IMR-90 (cell line): Measurements from ENCODE around the gene CLCN4. TPM values are rescaled to one million over a fixed set of nuclear protein-coding genes. Genes with fewer than 3 reads are reported as not detected.

Experiments
- ATAC-seq: fragments of 200-7000 bp; cut with Tn5 transposase; 2 replicates; pipeline ENCODE4 v1.9.1; 2020; ENCODE audit warnings: low read depth, mild to moderate bottlenecking, moderate library complexity
- BruUV-seq: library from RNA; stranded (reverse); fragments of 400-500 nt; replicated peaks from 2 replicates; lab custom pipeline; 2021; lab: Mats Ljungman, UMichigan
- CTCF ChIA-PET: fragments of 300-600 bp; formaldehyde crosslinking; extraction: SDS; loops from one replicate; lab custom pipeline; 2021; ENCODE audit warnings: antibody characterized with exemption; lab: Yijun Ruan, JAX
- POLR2A ChIA-PET: fragments of 300-600 bp; sonication (Branson Sonifier 250); formaldehyde crosslinking; loops from one replicate; lab custom pipeline; 2022; ENCODE audit warnings: antibody characterized with exemption; ENCODE audit not compliant: unreplicated experiment; lab: Charles Lee
- DNase-seq: peaks from one replicate; pipeline ENCODE4 v3.0.0; 2013
- H2AFZ ChIP-seq: replicated peaks from 2 replicates; pipeline ENCODE3; 2013; ENCODE audit warnings: low read length, mild to moderate bottlenecking; ENCODE audit not compliant: poor library complexity
- H2AK5ac ChIP-seq: 2 replicates; pipeline ENCODE4 v1.6.1; 2013; ENCODE audit warnings: low read depth, low read length, inconsistent platforms
- H2AK9ac ChIP-seq: replicated peaks from 2 replicates; pipeline ENCODE3; 2013; ENCODE audit warnings: mild to moderate bottlenecking, low read depth, low read length, moderate library complexity; ENCODE audit not compliant: poor library complexity
- H2BK120ac ChIP-seq: 2 replicates; pipeline ENCODE4 v1.6.1; 2013; ENCODE audit warnings: low read depth, low read length, inconsistent platforms
- H2BK15ac ChIP-seq: 3 replicates; pipeline ENCODE4 v1.6.1; 2013; ENCODE audit warnings: low read depth, low read length, inconsistent platforms
- H2BK20ac ChIP-seq: 2 replicates; pipeline ENCODE4 v1.6.1; 2013; ENCODE audit warnings: low read depth, mild to moderate bottlenecking, inconsistent platforms, low read length, moderate library complexity
- H2BK5ac ChIP-seq: 2 replicates; pipeline ENCODE4 v1.6.1; 2013; ENCODE audit warnings: mild to moderate bottlenecking, low read depth, low read length, inconsistent platforms; ENCODE audit not compliant: poor library complexity, severe bottlenecking
- H3K14ac ChIP-seq: replicated peaks from 2 replicates; pipeline ENCODE4 v1.6.1; 2013; ENCODE audit warnings: low read depth, low read length, inconsistent platforms
- H3K18ac ChIP-seq: 2 replicates; pipeline ENCODE4 v1.6.1; 2013; ENCODE audit warnings: low read depth, low read length, control low read depth
- H3K23ac ChIP-seq: 2 replicates; pipeline ENCODE4 v1.6.1; 2013; ENCODE audit warnings: low read depth, low read length, inconsistent platforms
- H3K27ac ChIP-seq: 2 replicates; pipeline ENCODE4 v1.5.1; 2013; ENCODE audit warnings: mild to moderate bottlenecking, control low read depth, low read length; ENCODE audit not compliant: insufficient read depth
- H3K27me3 ChIP-seq: 2 replicates; pipeline ENCODE4 v1.6.1; 2013; ENCODE audit warnings: low read length; ENCODE audit not compliant: control insufficient read depth, insufficient read depth
- H3K36me3 ChIP-seq: 2 replicates; pipeline ENCODE4 v1.6.1; 2013; ENCODE audit warnings: low read length, mixed read lengths; ENCODE audit not compliant: control insufficient read depth, insufficient read depth
- H3K4ac ChIP-seq: 2 replicates; pipeline ENCODE4 v1.6.1; 2013; ENCODE audit warnings: low read depth, low read length, inconsistent platforms
- H3K4me1 ChIP-seq: 2 replicates; pipeline ENCODE4 v1.6.1; 2013; ENCODE audit warnings: low read length, mixed read lengths; ENCODE audit not compliant: control insufficient read depth, insufficient read depth
- H3K4me2 ChIP-seq: 2 replicates; pipeline ENCODE4 v1.6.1; 2013; ENCODE audit warnings: low read depth, mild to moderate bottlenecking, control low read depth, low read length, moderate library complexity
- H3K4me3 ChIP-seq: 2 replicates; pipeline ENCODE4 v1.5.1; 2013; ENCODE audit warnings: low read depth, mild to moderate bottlenecking, control low read depth, low read length, moderate library complexity; ENCODE audit not compliant: insufficient read depth
- H3K56ac ChIP-seq: 2 replicates; pipeline ENCODE4 v1.6.1; 2013; ENCODE audit warnings: low read length, inconsistent platforms; ENCODE audit not compliant: insufficient read depth; ENCODE audit errors: extremely low read depth
- H3K79me1 ChIP-seq, 2 experiments: 2 replicates each; pipeline ENCODE4 v1.6.1; 2013; ENCODE audit warnings: low read length in 2 of 2, inconsistent platforms in 1 of 2, low read depth in 1 of 2
- H3K9ac ChIP-seq: 2 replicates; pipeline ENCODE4 v1.6.1; 2013; ENCODE audit warnings: low read depth, low read length, control low read depth
- H3K9me1 ChIP-seq: 2 replicates; pipeline ENCODE4 v1.6.1; 2013; ENCODE audit warnings: low read length, inconsistent platforms; ENCODE audit not compliant: insufficient read depth
- H3K9me3 ChIP-seq: 2 replicates; pipeline ENCODE4 v1.6.1; 2013; ENCODE audit warnings: low read length; ENCODE audit not compliant: control insufficient read depth, insufficient read depth
- H4K20me1 ChIP-seq: 2 replicates; pipeline ENCODE4 v1.6.1; 2013; ENCODE audit warnings: low read length, inconsistent platforms; ENCODE audit not compliant: insufficient read depth
- H4K5ac ChIP-seq: 2 replicates; pipeline ENCODE4 v1.6.1; 2013; ENCODE audit warnings: mild to moderate bottlenecking, low read depth, low read length, control low read depth
- H4K8ac ChIP-seq, 2 experiments: 2 replicates each; pipeline ENCODE4 v1.6.1; 2013; ENCODE audit warnings: low read depth in 2 of 2, low read length in 2 of 2, control low read depth in 1 of 2, inconsistent platforms in 1 of 2
- H4K91ac ChIP-seq: 2 replicates; pipeline ENCODE4 v1.6.1; 2013; ENCODE audit warnings: low read depth, low read length, inconsistent platforms; ENCODE audit not compliant: insufficient read depth
- FOS ChIP-seq: fragments of 150-350 bp; IDR thresholded peaks from 2 replicates; pipeline ENCODE4 v1.6.1; 2016; ENCODE audit warnings: low read depth, low read length
- WGBS, 2 experiments: methylation state at CpG; one replicate each; pipeline versions ENCODE4 v1.1.5 to v1.1.7; 2013; ENCODE audit warnings: missing lambda C conversion rate in 2 of 2; ENCODE audit not compliant: insufficient read length in 1 of 2; ENCODE audit errors: extremely low coverage in 2 of 2; 5-methylcytosine and 5-hydroxymethylcytosine counted together
- dilution Hi-C: fragments of 300-500 bp; cut with HindIII; formaldehyde crosslinking; loops from one replicate; pipeline ENCODE4 v1.14.3; 2018; ENCODE audit warnings: low sequenced_read_pairs; ENCODE audit not compliant: unreplicated experiment
- in situ Hi-C: fragments of 300-500 bp; cut with MboI; formaldehyde crosslinking; loops from 3 replicates; pipeline ENCODE4 v1.14.3; 2019; ENCODE audit warnings: low sequenced_read_pairs, inconsistent platforms, mixed read lengths
- intact Hi-C: fragments of 100-400 bp; cut with micrococcal nuclease; formaldehyde crosslinking; loops from 2 replicates; pipeline ENCODE4 v1.10.0; 2022
- polyA plus RNA-seq, 3 experiments: library from polyadenylated mRNA; depleted of rRNA; stranded (reverse); fragments of >200 nt; gene quantifications; 2 replicates each; pipeline ENCODE4 v1.2.3, GENCODE V29; 2012; ENCODE audit warnings: low replicate concordance in 1 of 3
- total RNA-seq: library from RNA; depleted of rRNA; stranded (reverse); fragments of >200 nt; gene quantifications from 2 replicates; pipeline ENCODE4 v1.2.3, GENCODE V29; 2012

CLCN4 gene
- total and polyA plus RNA-seq, 2 of the 4 experiments (the other 2 are of a cell fraction): 2.2 to 4.5 TPM

DNA sequence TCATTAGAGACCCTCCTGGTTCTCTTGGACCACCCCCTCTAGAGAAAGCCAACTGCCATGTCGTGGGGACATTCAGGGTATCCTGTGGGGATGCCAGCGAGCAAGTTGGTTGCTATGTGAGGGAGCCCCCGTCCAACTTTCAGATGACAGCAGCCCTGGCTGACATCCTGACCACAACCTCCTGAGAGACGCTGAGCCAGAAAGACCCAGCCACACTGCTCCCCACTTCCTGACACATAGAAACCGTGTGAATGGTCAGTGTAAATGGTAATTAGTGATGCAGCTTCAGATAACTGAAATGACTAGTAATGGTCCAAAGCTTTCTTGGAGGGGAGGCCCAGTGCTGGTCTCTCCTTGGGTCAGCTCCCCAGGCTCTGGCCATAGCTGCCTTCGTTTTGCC, 10.8 kb downstream of the CLCN4 start:
- H3K9ac ChIP-seq: no peak overlapping the region
- no peak overlapping the region for H2BK120ac ChIP-seq
- H3K18ac ChIP-seq: no peak overlapping the region
- no TSS peak for BruUV-seq
- no peak overlapping the region for H4K5ac ChIP-seq
- H4K20me1 ChIP-seq: no peaks in the 10 kb centered on the region
- H2BK5ac ChIP-seq: no peak overlapping the region
- no peak overlapping the region for H3K4me3 ChIP-seq
- DNase-seq (no peak), ATAC-seq (no peak)
- no peak overlapping the region for H3K27ac ChIP-seq
- H3K27me3 ChIP-seq: no peaks in the 10 kb centered on the region
- H3K4me2 ChIP-seq: no peak overlapping the region
- dilution Hi-C loops: no loop called here
- H3K23ac ChIP-seq: no peak overlapping the region
- POLR2A ChIA-PET: no interaction called here
- H2AK9ac ChIP-seq: no peak overlapping the region
- no peaks in the 10 kb centered on the region for H3K79me1 ChIP-seq
- in situ Hi-C loops: no loop called here
- H3K14ac ChIP-seq: no peak overlapping the region
- H2AFZ ChIP-seq: no peak overlapping the region
- H3K4me1 ChIP-seq: no peaks in the 10 kb centered on the region; the same call in 1 of the 2 replicates
- no peaks in the 10 kb centered on the region for H3K9me3 ChIP-seq
- H4K8ac ChIP-seq: no peak overlapping the region
- H3K9me1 ChIP-seq: no peaks in the 10 kb centered on the region
- no peaks in the 10 kb centered on the region for H3K36me3 ChIP-seq
- H2BK20ac ChIP-seq: no peak overlapping the region
- CTCF ChIA-PET: interaction anchor here (1.4 kb wide), 1 partner anchor 48 kb away, joined by 3 read pairs; no protein-coding TSS in a partner anchor
- no CpG with 5 or more reads among the region's 6 CpGs for WGBS, 2 experiments
- no peak overlapping the region for H4K91ac ChIP-seq
- no peak overlapping the region for H2BK15ac ChIP-seq
- H2AK5ac ChIP-seq: no peak overlapping the region
- H3K4ac ChIP-seq: no peak overlapping the region
- no peak for TF ChIP-seq FOS
- intact Hi-C loops: no loop called here
- no peak overlapping the region for H3K56ac ChIP-seq
